Neural progenitor cell (in vitro differentiated cells): ENCODE data around the gene ZNF831. TPM values are rescaled to one million over a fixed set of nuclear protein-coding genes. Genes with fewer than 3 reads are reported as not detected.

Experiments
- DNase-seq: peaks from one replicate; pipeline ENCODE4 v3.0.0-alpha.2; 2016; ENCODE audit warnings: low spot score
- H2AFZ ChIP-seq: fragments of 200-600 bp; sonication (generic); replicated peaks from 2 replicates; pipeline ENCODE4 v1.6.1; 2016; ENCODE audit warnings: antibody characterized with exemption
- H3F3A ChIP-seq: fragments of 200-600 bp; sonication (generic); 2 replicates; pipeline ENCODE4 v1.6.1; 2016; ENCODE audit warnings: antibody characterized with exemption, low read depth
- H3K27ac ChIP-seq: fragments of 200-600 bp; sonication (generic); 2 replicates; pipeline ENCODE4 v1.5.1; 2016; ENCODE audit warnings: mild to moderate bottlenecking
- H3K27me3 ChIP-seq: fragments of 200-600 bp; sonication (generic); 2 replicates; pipeline ENCODE4 v1.6.1; 2016; ENCODE audit warnings: mild to moderate bottlenecking, moderate library complexity
- H3K36me3 ChIP-seq: fragments of 200-600 bp; sonication (generic); 2 replicates; pipeline ENCODE4 v1.5.1; 2016
- H3K4me1 ChIP-seq: fragments of 200-600 bp; sonication (generic); 2 replicates; pipeline ENCODE4 v1.6.1; 2016; ENCODE audit warnings: mixed run types
- H3K4me2 ChIP-seq: fragments of 200-600 bp; sonication (generic); 2 replicates; pipeline ENCODE4 v1.6.1; 2016
- H3K4me3 ChIP-seq: fragments of 200-600 bp; sonication (generic); 2 replicates; pipeline ENCODE4 v1.5.1; 2016
- H3K79me2 ChIP-seq: fragments of 200-600 bp; sonication (generic); 2 replicates; pipeline ENCODE4 v1.6.1; 2016; ENCODE audit warnings: low read depth
- H3K9ac ChIP-seq: fragments of 200-600 bp; sonication (generic); 2 replicates; pipeline ENCODE4 v1.6.1; 2016
- H3K9me3 ChIP-seq: fragments of 200-600 bp; sonication (generic); 2 replicates; pipeline ENCODE4 v1.5.1; 2016; ENCODE audit warnings: low read depth
- H4K20me1 ChIP-seq: fragments of 200-600 bp; sonication (generic); 2 replicates; pipeline ENCODE4 v1.6.1; 2016; ENCODE audit warnings: low read depth
- H3K27ac Mint-ChIP-seq: 3 replicates; pipeline ENCODE4 v1.8.0; 2021; ENCODE audit warnings: mixed read lengths
- H3K27me3 Mint-ChIP-seq: 2 replicates; pipeline ENCODE4 v1.8.0; 2022; ENCODE audit warnings: low read depth, mild to moderate bottlenecking, inconsistent platforms, moderate library complexity, mixed read lengths; ENCODE audit not compliant: insufficient read depth
- H3K36me3 Mint-ChIP-seq: 3 replicates; pipeline ENCODE4 v1.8.0; 2021; ENCODE audit warnings: mixed read lengths
- H3K4me1 Mint-ChIP-seq: 3 replicates; pipeline ENCODE4 v1.8.0; 2021; ENCODE audit warnings: mixed read lengths
- H3K4me3 Mint-ChIP-seq: 3 replicates; pipeline ENCODE4 v1.8.0; 2021; ENCODE audit warnings: mild to moderate bottlenecking, moderate library complexity, mixed read lengths
- H3K9me3 Mint-ChIP-seq: 3 replicates; pipeline ENCODE4 v1.8.0; 2020; ENCODE audit warnings: mixed read lengths
- EZH2 ChIP-seq: fragments of 200-600 bp; sonication (generic); IDR thresholded peaks from 2 replicates; pipeline ENCODE4 v1.6.1; 2017; ENCODE audit warnings: antibody characterized with exemption, mild to moderate bottlenecking, moderate library complexity
- EZH2phosphoT487 ChIP-seq: fragments of 200-600 bp; sonication (generic); IDR thresholded peaks from 2 replicates; pipeline ENCODE4 v1.6.1; 2017; ENCODE audit warnings: antibody characterized with exemption
- total RNA-seq: library from RNA; depleted of rRNA; stranded (reverse); fragments of >200 nt; gene quantifications from 2 replicates; pipeline ENCODE4 v1.2.3, GENCODE V29; 2015; ENCODE audit warnings: low replicate concordance
- TF ChIP-seq, protein P1 (sequence below): fragments of 200-600 bp; sonication (generic); IDR thresholded peaks from 2 replicates; pipeline ENCODE4 v1.5.1; 2017; ENCODE audit warnings: antibody characterized with exemption, mild to moderate bottlenecking

ZNF831 gene
- total RNA-seq, 1 donor from 2014 or later, result not detected

DNA sequence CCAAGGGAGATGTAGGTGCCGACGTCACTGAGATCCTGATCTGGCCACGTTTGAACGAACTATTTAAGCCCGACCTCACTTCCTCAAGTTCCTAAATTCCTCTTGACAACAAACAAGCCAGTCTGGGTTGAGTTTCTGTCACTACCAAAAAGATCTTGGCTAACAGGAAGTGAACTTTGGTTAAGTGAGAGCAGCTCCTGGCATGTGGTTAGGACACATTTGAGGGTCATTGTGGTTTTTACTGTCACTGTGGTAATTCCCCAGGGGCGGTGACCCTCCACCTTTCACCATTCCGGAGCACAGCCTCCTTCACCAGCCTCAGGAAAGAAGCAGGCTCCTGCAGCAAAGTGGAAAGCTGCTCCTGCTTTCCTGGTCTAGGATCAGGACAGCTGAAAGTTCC is 43.1 kb upstream of the ZNF831 start:
- no peaks in the 10 kb centered on the region for H3K27me3 ChIP-seq
- no peak overlapping the region for H3K4me2 ChIP-seq
- Mint-ChIP-seq H3K9me3 (peaks cover 34% of the 10 kb centered on the region), H3K4me3 (no peak overlapping the region), H3K27me3 (peaks cover 8% of the 10 kb centered on the region), H3K4me1 (peaks cover 62% of the 10 kb centered on the region), H3K36me3 (peaks cover 11% of the 10 kb centered on the region), H3K27ac (no peak overlapping the region)
- H4K20me1 ChIP-seq, result no peaks in the 10 kb centered on the region
- H3K79me2 ChIP-seq, result no peaks in the 10 kb centered on the region
- H3K27ac ChIP-seq, result no peak overlapping the region
- H3F3A ChIP-seq, result peaks cover 20% of the 10 kb centered on the region
- H3K9me3 ChIP-seq, result peaks cover 5% of the 10 kb centered on the region
- no peak for DNase-seq
- no peaks in the 10 kb centered on the region for H3K36me3 ChIP-seq
- H3K4me1 ChIP-seq, result peaks cover 18% of the 10 kb centered on the region
- no peak overlapping the region for H3K9ac ChIP-seq
- H2AFZ ChIP-seq, result no peak overlapping the region
- no peak for TF ChIP-seq EZH2phosphoT487
- TF ChIP-seq, protein P1, sequence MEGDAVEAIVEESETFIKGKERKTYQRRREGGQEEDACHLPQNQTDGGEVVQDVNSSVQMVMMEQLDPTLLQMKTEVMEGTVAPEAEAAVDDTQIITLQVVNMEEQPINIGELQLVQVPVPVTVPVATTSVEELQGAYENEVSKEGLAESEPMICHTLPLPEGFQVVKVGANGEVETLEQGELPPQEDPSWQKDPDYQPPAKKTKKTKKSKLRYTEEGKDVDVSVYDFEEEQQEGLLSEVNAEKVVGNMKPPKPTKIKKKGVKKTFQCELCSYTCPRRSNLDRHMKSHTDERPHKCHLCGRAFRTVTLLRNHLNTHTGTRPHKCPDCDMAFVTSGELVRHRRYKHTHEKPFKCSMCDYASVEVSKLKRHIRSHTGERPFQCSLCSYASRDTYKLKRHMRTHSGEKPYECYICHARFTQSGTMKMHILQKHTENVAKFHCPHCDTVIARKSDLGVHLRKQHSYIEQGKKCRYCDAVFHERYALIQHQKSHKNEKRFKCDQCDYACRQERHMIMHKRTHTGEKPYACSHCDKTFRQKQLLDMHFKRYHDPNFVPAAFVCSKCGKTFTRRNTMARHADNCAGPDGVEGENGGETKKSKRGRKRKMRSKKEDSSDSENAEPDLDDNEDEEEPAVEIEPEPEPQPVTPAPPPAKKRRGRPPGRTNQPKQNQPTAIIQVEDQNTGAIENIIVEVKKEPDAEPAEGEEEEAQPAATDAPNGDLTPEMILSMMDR, result no peak
- no peak for TF ChIP-seq EZH2
- H3K4me3 ChIP-seq, result no peak overlapping the region

DNA sequence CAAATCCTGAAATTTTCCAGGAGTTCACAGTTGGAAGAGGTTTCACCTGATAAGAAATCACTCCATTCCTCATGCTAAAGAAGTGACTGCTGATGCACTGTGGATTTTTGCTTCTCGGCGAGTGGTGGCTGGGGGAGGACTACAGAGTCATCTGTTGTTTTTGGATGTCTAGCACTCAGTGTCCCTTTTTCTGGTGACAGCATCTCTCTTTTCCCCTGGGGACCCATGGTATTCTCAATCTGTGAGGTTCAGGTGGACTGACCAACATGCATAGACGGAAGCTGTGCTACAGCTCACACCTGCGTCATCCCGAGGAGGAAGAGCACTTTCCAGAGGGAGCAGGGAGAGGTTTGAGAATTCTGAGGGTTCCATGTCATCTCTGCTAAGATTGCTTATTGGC is 42.7 kb upstream of the ZNF831 start:
- no peak for DNase-seq
- Histone ChIP-seq H3K27me3 (no peaks in the 10 kb centered on the region), H2AFZ (no peak overlapping the region), H3K79me2 (no peaks in the 10 kb centered on the region), H3K27ac (no peak overlapping the region), H3K9ac (no peak overlapping the region), H3K4me3 (no peak overlapping the region), H3K9me3 (peaks cover 5% of the 10 kb centered on the region), H3F3A (peaks cover 20% of the 10 kb centered on the region), H4K20me1 (no peaks in the 10 kb centered on the region), H3K4me1 (peaks cover 18% of the 10 kb centered on the region), H3K4me2 (no peak overlapping the region), H3K36me3 (no peaks in the 10 kb centered on the region)
- TF ChIP-seq EZH2phosphoT487 (no peak), EZH2 (no peak)
- TF ChIP-seq, protein P1, result no peak
- Mint-ChIP-seq H3K9me3 (peaks cover 32% of the 10 kb centered on the region), H3K4me3 (no peak overlapping the region), H3K4me1 (peaks cover 67% of the 10 kb centered on the region), H3K36me3 (peaks cover 11% of the 10 kb centered on the region), H3K27ac (no peak overlapping the region), H3K27me3 (peaks cover 8% of the 10 kb centered on the region)

DNA sequence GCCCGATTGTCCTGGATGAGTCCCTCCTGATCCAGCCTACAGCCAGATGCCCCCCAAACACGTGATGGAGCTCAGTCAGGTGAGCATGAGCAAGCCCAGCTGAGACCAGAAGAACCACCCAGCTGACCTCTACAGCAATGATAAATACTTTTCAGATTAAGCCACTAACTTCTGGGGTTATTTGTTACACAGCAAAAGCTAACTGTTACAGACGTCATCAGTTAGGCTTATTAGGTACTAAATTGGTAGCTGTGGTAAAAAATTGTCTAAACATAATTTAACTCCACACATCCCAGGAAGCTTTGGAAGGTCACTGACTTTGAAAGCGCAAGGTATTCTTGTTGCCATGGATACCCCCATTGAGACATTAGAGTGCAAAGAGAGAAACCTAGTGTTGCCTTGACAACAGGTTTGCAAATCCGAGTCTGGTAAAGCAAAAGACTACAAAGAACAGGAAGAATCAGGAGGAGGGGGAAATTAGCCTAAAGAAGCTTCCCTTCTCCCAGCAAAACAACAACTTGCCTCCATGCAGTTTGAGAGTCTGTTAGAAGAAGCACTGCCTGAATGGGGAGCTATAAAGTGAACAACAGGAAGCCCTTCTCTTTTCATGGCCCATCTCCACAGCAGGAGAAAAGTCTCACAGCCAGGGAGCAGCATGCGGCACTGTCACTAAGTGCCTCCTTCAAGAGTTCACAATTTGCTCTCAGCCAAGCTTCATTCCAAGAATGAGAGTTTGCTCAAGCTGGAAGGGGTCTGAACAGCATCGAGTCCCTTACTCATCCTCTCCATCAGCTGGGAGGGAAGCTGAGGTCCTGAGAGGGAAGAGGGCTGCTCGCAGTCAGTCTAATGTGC is 41.7 kb upstream of the ZNF831 start:
- H3K27ac Mint-ChIP-seq, result peak overlapping the region; percentile 85

More for the DNA sequence above, 41.7 kb upstream of the ZNF831 start:
- H3K4me3 Mint-ChIP-seq, result peak overlapping the region; percentile 28
- H3K79me2 ChIP-seq, result no peaks in the 10 kb centered on the region
- H3K4me2 ChIP-seq, result peak overlapping the region; percentile 51
- peaks cover 18% of the 10 kb centered on the region for H3K4me1 ChIP-seq
- DNase-seq, result peak; percentile 43
- H3F3A ChIP-seq, result peaks cover 16% of the 10 kb centered on the region
- H3K27me3 ChIP-seq, result no peaks in the 10 kb centered on the region
- peaks cover 74% of the 10 kb centered on the region for H3K4me1 Mint-ChIP-seq
- H3K9me3 ChIP-seq, result peaks cover 5% of the 10 kb centered on the region
- H3K36me3 Mint-ChIP-seq, result peaks cover 11% of the 10 kb centered on the region
- H4K20me1 ChIP-seq, result no peaks in the 10 kb centered on the region
- no peak overlapping the region for H3K9ac ChIP-seq
- peaks cover 32% of the 10 kb centered on the region for H3K9me3 Mint-ChIP-seq
- H3K4me3 ChIP-seq, result no peak overlapping the region
- H2AFZ ChIP-seq, result no peak overlapping the region
- peak overlapping the region; percentile 64 for H3K27ac ChIP-seq
- peaks cover 9% of the 10 kb centered on the region for H3K27me3 Mint-ChIP-seq
- no peak for TF ChIP-seq EZH2phosphoT487
- TF ChIP-seq, protein P1, result no peak
- TF ChIP-seq EZH2, result no peak
- H3K36me3 ChIP-seq, result no peaks in the 10 kb centered on the region
